Loucy (cell line): ENCODE results near the gene PRSS23.

Source experiments
- H2AFZ ChIP-seq: fragments of 200-600 bp; sonication (generic); 2 replicates; pipeline ENCODE4 v1.6.0; 2016; ENCODE audit warnings: antibody characterized with exemption, mild to moderate bottlenecking, low read length, moderate library complexity
- H3F3A ChIP-seq: fragments of 200-600 bp; 2 replicates; pipeline ENCODE4 v1.6.0; 2016; ENCODE audit warnings: antibody characterized with exemption, low read depth, mild to moderate bottlenecking
- H3K27me3 ChIP-seq: fragments of 200-600 bp; sonication (generic); 2 replicates; pipeline ENCODE4 v1.6.1; 2014; ENCODE audit warnings: low read length, mild to moderate bottlenecking; ENCODE audit not compliant: insufficient read depth, poor library complexity, severe bottlenecking
- H3K36me3 ChIP-seq: fragments of 200-600 bp; sonication (generic); 2 replicates; pipeline ENCODE4 v1.6.1; 2016; ENCODE audit warnings: low read length; ENCODE audit not compliant: insufficient read depth
- H3K4me1 ChIP-seq: fragments of 200-600 bp; sonication (generic); 2 replicates; pipeline ENCODE4 v1.5.1; 2014; ENCODE audit warnings: low read length, mild to moderate bottlenecking; ENCODE audit not compliant: insufficient read depth, poor library complexity, severe bottlenecking
- H3K4me2 ChIP-seq: fragments of 200-600 bp; sonication (generic); 2 replicates; pipeline ENCODE4 v1.6.0; 2014; ENCODE audit warnings: antibody characterized with exemption, low read length, low read depth, mild to moderate bottlenecking; ENCODE audit not compliant: poor library complexity, severe bottlenecking
- H3K4me3 ChIP-seq: fragments of 200-600 bp; sonication (generic); 2 replicates; pipeline ENCODE4 v1.5.1; 2014; ENCODE audit warnings: low read length, mild to moderate bottlenecking, mixed read lengths; ENCODE audit not compliant: poor library complexity, severe bottlenecking
- H3K79me2 ChIP-seq: fragments of 200-600 bp; sonication (generic); 2 replicates; pipeline ENCODE4 v1.6.1; 2014; ENCODE audit warnings: low read length; ENCODE audit not compliant: insufficient read depth
- H3K9ac ChIP-seq: fragments of 200-600 bp; sonication (generic); 2 replicates; pipeline ENCODE4 v1.6.0; 2014; ENCODE audit warnings: mild to moderate bottlenecking, low read depth, low read length, moderate library complexity; ENCODE audit not compliant: poor library complexity, severe bottlenecking
- H3K9me2 ChIP-seq: fragments of 200-600 bp; sonication (generic); replicated peaks from 2 replicates; pipeline ENCODE4 v1.6.1; 2016; ENCODE audit warnings: low read depth, low read length, mixed read lengths
- H3K9me3 ChIP-seq: fragments of 200-600 bp; sonication (generic); 2 replicates; pipeline ENCODE4 v1.6.1; 2014; ENCODE audit warnings: mild to moderate bottlenecking, antibody characterized with exemption, low read length, low read depth; ENCODE audit not compliant: insufficient read depth
- H4K20me1 ChIP-seq: fragments of 200-600 bp; sonication (generic); 2 replicates; pipeline ENCODE4 v1.6.0; 2014; ENCODE audit warnings: antibody characterized with exemption, low read length, mild to moderate bottlenecking; ENCODE audit not compliant: insufficient read depth, poor library complexity, severe bottlenecking
- EZH2phosphoT487 ChIP-seq: fragments of 200-600 bp; IDR thresholded peaks from 2 replicates; pipeline ENCODE4 v1.6.1; 2018; ENCODE audit warnings: antibody characterized with exemption, mild to moderate bottlenecking, moderate library complexity, borderline replicate concordance
- TF ChIP-seq, protein P1 (sequence below): fragments of 200-600 bp; sonication (generic); conservative IDR thresholded peaks from 2 replicates; pipeline ENCODE4 v1.5.1; 2014; ENCODE audit warnings: mild to moderate bottlenecking, antibody characterized with exemption, low read length

The PRSS23 gene

DNA sequence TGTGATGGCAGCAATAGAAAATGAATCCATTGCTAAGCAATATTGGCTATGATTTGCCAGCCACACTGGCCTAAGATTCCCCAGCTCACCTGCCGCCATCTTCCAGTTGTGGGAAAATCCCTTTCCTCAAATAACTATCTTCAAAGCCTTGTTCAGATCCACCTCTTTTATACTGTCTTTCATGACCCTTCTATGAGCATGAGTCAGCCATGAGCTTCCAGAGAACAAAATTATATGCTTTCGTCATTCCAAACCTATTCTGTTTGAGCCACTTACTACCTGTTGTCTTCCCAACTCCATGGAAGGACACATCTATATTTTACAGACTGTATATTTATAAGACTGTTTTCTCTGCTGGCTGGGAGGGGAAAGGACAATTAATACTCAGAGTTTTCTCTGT lies 25.0 kb upstream of the PRSS23 start:
- Histone ChIP-seq H3K9me3 (no peaks in the 10 kb centered on the region), H3F3A (no peaks in the 10 kb centered on the region), H3K9me2 (no peaks in the 10 kb centered on the region), H3K4me1 (no peaks in the 10 kb centered on the region), H3K9ac (no peak overlapping the region), H3K36me3 (no peaks in the 10 kb centered on the region), H2AFZ (no peak overlapping the region), H3K4me3 (no peak overlapping the region), H3K79me2 (no peaks in the 10 kb centered on the region), H3K27me3 (peaks cover 4% of the 10 kb centered on the region), H4K20me1 (no peaks in the 10 kb centered on the region), H3K4me2 (no peak overlapping the region)
- TF ChIP-seq, protein P1, sequence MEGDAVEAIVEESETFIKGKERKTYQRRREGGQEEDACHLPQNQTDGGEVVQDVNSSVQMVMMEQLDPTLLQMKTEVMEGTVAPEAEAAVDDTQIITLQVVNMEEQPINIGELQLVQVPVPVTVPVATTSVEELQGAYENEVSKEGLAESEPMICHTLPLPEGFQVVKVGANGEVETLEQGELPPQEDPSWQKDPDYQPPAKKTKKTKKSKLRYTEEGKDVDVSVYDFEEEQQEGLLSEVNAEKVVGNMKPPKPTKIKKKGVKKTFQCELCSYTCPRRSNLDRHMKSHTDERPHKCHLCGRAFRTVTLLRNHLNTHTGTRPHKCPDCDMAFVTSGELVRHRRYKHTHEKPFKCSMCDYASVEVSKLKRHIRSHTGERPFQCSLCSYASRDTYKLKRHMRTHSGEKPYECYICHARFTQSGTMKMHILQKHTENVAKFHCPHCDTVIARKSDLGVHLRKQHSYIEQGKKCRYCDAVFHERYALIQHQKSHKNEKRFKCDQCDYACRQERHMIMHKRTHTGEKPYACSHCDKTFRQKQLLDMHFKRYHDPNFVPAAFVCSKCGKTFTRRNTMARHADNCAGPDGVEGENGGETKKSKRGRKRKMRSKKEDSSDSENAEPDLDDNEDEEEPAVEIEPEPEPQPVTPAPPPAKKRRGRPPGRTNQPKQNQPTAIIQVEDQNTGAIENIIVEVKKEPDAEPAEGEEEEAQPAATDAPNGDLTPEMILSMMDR: no peak
- no peak for TF ChIP-seq EZH2phosphoT487

DNA sequence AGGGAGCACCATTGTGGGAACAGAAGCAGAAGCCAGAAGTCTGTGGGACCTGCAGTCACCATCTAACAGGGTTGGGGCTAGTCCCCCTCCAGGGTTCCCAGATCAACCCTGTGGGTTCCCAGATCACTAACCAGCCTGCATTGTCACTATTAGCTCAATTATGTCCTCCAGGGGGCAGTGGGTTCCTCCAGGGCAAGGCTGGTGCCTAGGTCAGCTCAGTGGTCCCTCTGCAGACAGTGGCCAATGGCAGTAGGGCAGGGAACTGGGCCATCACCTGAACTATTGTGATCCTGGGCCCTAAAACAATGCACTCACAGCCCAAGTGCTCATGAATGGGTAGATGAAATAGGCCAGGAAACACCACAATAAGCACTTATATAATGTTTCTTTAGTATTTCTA lies 18.8 kb upstream of the PRSS23 start:
- Histone ChIP-seq H3K9ac (no peak overlapping the region), H3K79me2 (no peaks in the 10 kb centered on the region), H4K20me1 (no peaks in the 10 kb centered on the region), H2AFZ (no peak overlapping the region), H3K4me2 (no peak overlapping the region), H3K4me3 (no peak overlapping the region), H3F3A (no peaks in the 10 kb centered on the region), H3K4me1 (no peaks in the 10 kb centered on the region), H3K27me3 (peaks cover 4% of the 10 kb centered on the region), H3K9me3 (no peaks in the 10 kb centered on the region), H3K9me2 (no peaks in the 10 kb centered on the region), H3K36me3 (no peaks in the 10 kb centered on the region)
- TF ChIP-seq, protein P1: peak; percentile 44
- no peak for TF ChIP-seq EZH2phosphoT487

DNA sequence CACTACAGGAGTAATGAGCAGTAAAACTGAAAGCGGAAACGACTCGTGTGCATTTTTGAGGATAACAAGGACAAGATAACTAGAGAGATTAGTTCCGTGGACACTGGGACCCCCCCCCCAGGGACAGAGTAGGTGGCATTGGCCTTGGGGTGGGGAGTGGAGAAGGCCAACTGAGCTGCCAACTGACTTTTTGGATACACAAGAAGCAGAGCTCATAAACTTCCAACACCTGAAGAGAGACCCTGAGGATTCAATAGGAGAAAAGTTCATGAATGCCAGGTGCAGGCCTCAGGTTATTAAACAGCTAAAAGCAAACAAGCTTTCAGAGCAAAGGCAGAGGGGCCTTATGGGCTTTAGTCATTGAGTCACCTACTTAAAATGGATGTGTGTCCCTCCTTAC lies 17.6 kb upstream of the PRSS23 start:
- H3K9me2 ChIP-seq: no peaks in the 10 kb centered on the region
- H3F3A ChIP-seq: no peaks in the 10 kb centered on the region
- H3K4me1 ChIP-seq: no peaks in the 10 kb centered on the region
- no peak overlapping the region for H2AFZ ChIP-seq
- H4K20me1 ChIP-seq: no peaks in the 10 kb centered on the region
- no peak for TF ChIP-seq EZH2phosphoT487
- TF ChIP-seq, protein P1: no peak
- no peak overlapping the region for H3K9ac ChIP-seq
- H3K4me2 ChIP-seq: no peak overlapping the region
- H3K4me3 ChIP-seq: no peak overlapping the region
- no peaks in the 10 kb centered on the region for H3K9me3 ChIP-seq
- no peaks in the 10 kb centered on the region for H3K79me2 ChIP-seq
- H3K36me3 ChIP-seq: no peaks in the 10 kb centered on the region
- peaks cover 3% of the 10 kb centered on the region for H3K27me3 ChIP-seq
